ENCODE measurements around the gene CDHR2.

CDHR2 gene

DNA sequence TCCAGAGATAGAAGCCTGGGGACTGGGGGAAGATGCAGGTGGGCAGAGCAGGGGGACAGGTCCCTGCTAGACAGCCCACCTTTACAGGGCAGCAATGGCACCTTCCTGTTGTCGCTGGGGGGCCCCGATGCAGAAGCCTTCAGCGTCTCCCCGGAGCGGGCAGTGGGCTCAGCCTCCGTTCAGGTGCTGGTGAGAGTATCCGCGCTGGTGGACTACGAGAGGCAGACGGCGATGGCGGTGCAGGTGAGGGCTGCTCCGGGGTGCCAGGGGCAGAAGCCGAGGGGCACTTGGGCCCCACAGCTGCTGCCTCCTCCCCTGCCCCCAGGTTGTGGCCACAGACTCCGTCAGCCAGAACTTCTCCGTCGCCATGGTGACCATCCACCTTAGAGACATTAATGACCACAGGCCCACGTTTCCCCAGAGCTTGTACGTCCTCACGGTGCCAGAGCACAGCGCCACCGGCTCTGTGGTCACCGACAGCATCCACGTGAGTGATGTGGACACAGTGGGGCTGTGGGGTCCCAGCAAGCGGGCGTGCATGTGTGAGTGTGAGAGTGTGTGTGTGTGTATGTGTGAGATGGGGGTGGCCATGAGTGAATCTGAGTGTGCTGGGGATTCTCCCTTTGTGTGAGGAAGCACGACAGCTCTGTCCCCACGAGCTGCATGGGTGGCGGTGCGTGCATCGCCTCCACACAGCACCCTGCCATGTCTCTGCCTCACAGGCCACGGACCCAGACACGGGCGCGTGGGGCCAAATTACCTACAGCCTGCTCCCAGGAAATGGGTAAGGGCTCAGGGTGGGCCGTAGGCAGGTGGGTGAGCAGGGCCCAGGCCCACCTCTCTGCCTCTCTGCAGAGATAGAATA is 28.4 kb downstream of the CDHR2 start:
- Histone ChIP-seq H3K9me3 (ENCODE audit: control insufficient read depth in 5 of 5, low read length in 5 of 5) (no peaks in the 10 kb centered on the region), H3K4me3 (ENCODE audit: low read depth in 1 of 5, low read length in 5 of 5) (no peak overlapping the region), H3K27me3 (ENCODE audit: control insufficient read depth in 5 of 5, insufficient read depth in 4 of 5, low read length in 5 of 5) (peaks cover 6 to 39% (median 13%) of the 10 kb centered on the region in 5 donors), H3K36me3 (ENCODE audit: control insufficient read depth in 5 of 5, insufficient read depth in 5 of 5, low read length in 5 of 5) (no peaks in the 10 kb centered on the region), H3K4me1 (ENCODE audit: control insufficient read depth in 5 of 5, insufficient read depth in 5 of 5, low read length in 5 of 5) (peaks cover 0 to 3% (median 0%) of the 10 kb centered on the region in 5 donors), H3K27ac (ENCODE audit: low read depth, low read length) (no peak overlapping the region), H3K9ac (ENCODE audit: low read length in 5 of 5) (no peak overlapping the region)

DNA sequence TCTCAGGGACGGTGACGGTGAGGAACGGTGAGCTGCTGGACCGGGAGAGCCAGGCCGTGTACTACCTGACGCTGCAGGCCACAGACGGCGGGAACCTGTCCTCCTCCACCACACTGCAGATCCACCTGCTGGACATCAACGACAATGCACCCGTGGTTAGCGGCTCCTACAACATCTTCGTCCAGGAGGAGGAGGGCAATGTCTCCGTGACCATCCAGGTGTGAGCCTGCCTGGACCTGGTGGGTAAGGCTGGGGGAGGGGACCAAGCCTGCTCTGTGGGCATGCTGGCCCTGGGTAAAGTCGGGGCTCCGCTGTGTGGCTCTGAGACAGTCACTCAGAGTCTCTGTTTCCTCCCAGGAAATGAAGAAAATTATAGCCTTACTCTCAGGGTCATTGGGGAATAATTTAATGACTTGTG is 29.3 kb downstream of the CDHR2 start:
- Histone ChIP-seq H3K4me3 (ENCODE audit: low read depth in 1 of 5, low read length in 5 of 5) (no peak overlapping the region), H3K4me1 (ENCODE audit: control insufficient read depth in 5 of 5, insufficient read depth in 5 of 5, low read length in 5 of 5) (peaks cover 0 to 3% (median 0%) of the 10 kb centered on the region in 5 donors), H3K9ac (ENCODE audit: low read length in 5 of 5) (no peak overlapping the region)

DNA sequence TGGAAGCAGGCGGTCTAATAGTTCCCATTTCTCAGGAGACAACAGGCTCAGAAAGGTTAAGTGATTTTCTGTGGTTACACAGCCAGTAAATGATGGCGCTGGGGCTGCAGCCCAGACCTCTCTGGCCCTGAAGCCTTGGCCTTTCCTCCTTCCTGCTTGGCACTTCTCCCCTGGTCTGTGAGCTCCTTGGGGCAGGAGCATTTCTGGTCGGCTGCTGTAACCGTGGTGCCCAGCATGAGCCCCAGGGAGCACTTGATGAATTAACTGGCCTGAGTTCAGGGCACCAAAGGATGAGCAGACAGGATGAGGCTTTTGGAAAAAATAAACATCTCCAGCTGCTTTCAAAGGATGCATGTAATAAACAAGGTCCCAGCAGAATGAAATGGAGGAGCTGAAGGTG is 30.2 kb downstream of the CDHR2 start:
- Histone ChIP-seq H3K4me1 (ENCODE audit: control insufficient read depth in 5 of 5, insufficient read depth in 5 of 5, low read length in 5 of 5) (no peaks in the 10 kb centered on the region), H3K27ac (ENCODE audit: low read depth, low read length) (no peak overlapping the region), H3K36me3 (ENCODE audit: control insufficient read depth in 5 of 5, insufficient read depth in 5 of 5, low read length in 5 of 5) (no peaks in the 10 kb centered on the region), H3K9me3 (ENCODE audit: control insufficient read depth in 5 of 5, low read length in 5 of 5) (peaks cover 0 to 6% (median 3%) of the 10 kb centered on the region in 5 donors), H3K9ac (ENCODE audit: low read length in 5 of 5) (no peak overlapping the region), H3K4me3 (ENCODE audit: low read depth in 1 of 5, low read length in 5 of 5) (no peak overlapping the region), H3K27me3 (ENCODE audit: control insufficient read depth in 5 of 5, insufficient read depth in 4 of 5, low read length in 5 of 5) (peaks cover 3 to 28% (median 9%) of the 10 kb centered on the region in 5 donors)

More for the DNA sequence above, 29.3 kb downstream of the CDHR2 start:
- no peaks in the 10 kb centered on the region for H3K36me3 ChIP-seq (ENCODE audit: control insufficient read depth in 5 of 5, insufficient read depth in 5 of 5, low read length in 5 of 5)
- no peak overlapping the region for H3K27ac ChIP-seq (ENCODE audit: low read depth, low read length)
- H3K27me3 ChIP-seq (ENCODE audit: control insufficient read depth in 5 of 5, insufficient read depth in 4 of 5, low read length in 5 of 5): peaks cover 6 to 34% (median 13%) of the 10 kb centered on the region in 5 donors
- H3K9me3 ChIP-seq (ENCODE audit: control insufficient read depth in 5 of 5, low read length in 5 of 5): no peaks in the 10 kb centered on the region

DNA sequence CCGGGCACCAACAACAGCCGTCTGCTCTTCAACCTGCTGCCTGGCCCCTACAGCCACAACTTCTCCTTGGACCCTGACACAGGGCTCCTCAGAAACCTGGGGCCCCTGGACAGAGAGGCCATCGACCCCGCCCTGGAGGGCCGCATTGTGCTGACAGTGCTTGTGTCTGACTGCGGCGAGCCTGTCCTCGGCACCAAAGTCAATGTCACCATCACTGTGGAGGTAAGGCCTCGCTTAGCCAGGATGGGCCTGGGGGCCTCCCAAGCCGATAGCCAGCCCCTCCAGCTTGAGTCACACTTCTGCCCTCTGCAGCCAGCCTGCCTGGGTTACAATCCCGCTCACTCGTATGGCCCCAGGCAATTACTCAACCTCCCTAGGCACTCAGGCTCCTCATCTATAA is 32.2 kb downstream of the CDHR2 start:
- Histone ChIP-seq H3K27me3 (ENCODE audit: control insufficient read depth in 5 of 5, insufficient read depth in 4 of 5, low read length in 5 of 5) (peaks cover 0 to 14% (median 8%) of the 10 kb centered on the region in 5 donors), H3K36me3 (ENCODE audit: control insufficient read depth in 5 of 5, insufficient read depth in 5 of 5, low read length in 5 of 5) (no peaks in the 10 kb centered on the region), H3K4me1 (ENCODE audit: control insufficient read depth in 5 of 5, insufficient read depth in 5 of 5, low read length in 5 of 5) (no peaks in the 10 kb centered on the region), H3K4me3 (ENCODE audit: low read depth in 1 of 5, low read length in 5 of 5) (no peak overlapping the region), H3K9me3 (ENCODE audit: control insufficient read depth in 5 of 5, low read length in 5 of 5) (peaks cover 3 to 21% (median 16%) of the 10 kb centered on the region in 5 donors), H3K27ac (ENCODE audit: low read depth, low read length) (no peak overlapping the region), H3K9ac (ENCODE audit: low read length in 5 of 5) (no peak overlapping the region)

DNA sequence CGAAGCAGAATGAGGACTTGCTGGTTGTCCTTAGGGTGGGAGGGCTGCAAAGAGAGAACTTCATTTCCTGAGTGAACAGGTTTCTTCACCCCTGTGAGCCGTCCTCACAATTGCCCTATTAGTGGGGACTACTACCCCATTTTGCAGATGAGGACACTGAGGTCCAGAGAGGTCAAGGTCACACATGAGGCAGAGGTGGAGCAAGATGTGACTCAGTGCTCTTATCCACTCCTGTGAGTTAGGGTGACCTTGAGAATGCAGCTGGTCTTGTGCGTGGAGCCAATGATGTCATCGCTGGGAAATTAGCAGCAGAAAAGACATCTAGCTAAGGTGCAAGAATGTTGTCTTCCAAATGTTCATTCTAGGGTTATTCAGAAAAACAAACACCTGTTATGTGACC is 33.9 kb downstream of the CDHR2 start:
- H3K27ac ChIP-seq (ENCODE audit: low read depth, low read length): no peak overlapping the region
- H3K4me3 ChIP-seq (ENCODE audit: low read depth in 1 of 5, low read length in 5 of 5): no peak overlapping the region
- no peaks in the 10 kb centered on the region for H3K4me1 ChIP-seq (ENCODE audit: control insufficient read depth in 5 of 5, insufficient read depth in 5 of 5, low read length in 5 of 5)
- no peak overlapping the region for H3K9ac ChIP-seq (ENCODE audit: low read length in 5 of 5)
- H3K27me3 ChIP-seq (ENCODE audit: control insufficient read depth in 5 of 5, insufficient read depth in 4 of 5, low read length in 5 of 5): peaks cover 0 to 5% (median 0%) of the 10 kb centered on the region in 5 donors
- no peaks in the 10 kb centered on the region for H3K36me3 ChIP-seq (ENCODE audit: control insufficient read depth in 5 of 5, insufficient read depth in 5 of 5, low read length in 5 of 5)
- peaks cover 3 to 21% (median 16%) of the 10 kb centered on the region in 5 donors for H3K9me3 ChIP-seq (ENCODE audit: control insufficient read depth in 5 of 5, low read length in 5 of 5)

DNA sequence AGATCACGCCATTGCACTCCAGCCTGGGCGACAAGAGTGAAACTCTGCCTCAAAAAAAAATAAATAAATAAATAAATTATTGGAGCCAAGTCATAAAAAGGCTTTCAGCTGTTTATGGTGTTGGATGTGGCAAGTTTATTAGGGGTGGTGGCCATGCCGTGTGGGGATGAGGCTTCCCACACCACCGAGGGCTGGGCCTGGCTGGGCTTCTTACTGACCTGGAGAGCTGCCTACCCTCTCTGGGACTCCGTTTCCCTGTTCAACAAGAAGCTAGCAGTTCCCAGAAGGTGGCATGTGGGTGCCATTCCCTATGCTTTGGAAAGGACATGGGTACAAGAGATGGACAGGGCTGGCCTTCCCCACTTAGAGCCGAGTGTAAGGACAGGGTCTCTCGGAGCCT is 38.3 kb downstream of the CDHR2 start:
- no peaks in the 10 kb centered on the region for H3K27me3 ChIP-seq (ENCODE audit: control insufficient read depth in 5 of 5, insufficient read depth in 4 of 5, low read length in 5 of 5)
- no peak overlapping the region for H3K4me3 ChIP-seq (ENCODE audit: low read depth in 1 of 5, low read length in 5 of 5)
- no peak overlapping the region for H3K27ac ChIP-seq (ENCODE audit: low read depth, low read length)

DNA sequence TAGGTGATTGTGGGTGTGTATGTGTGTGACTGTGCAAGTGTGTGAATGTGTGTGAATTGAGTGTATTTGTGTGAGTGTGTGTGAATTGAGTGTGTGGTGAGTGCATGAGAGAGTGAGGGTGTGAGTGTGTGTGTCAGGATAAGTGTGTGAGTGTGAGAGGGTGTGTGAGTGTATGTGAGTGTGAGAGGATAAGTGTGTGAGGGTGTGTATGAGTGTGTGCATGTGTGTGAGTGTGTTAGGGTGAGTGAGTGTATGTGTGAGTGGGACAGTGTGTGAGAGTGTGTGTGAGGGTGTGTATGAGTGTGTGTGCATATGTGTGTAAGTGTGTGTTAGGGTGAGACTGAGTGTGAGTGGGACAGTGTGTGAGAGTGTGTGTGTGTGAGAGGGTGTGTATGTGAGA is 39.2 kb downstream of the CDHR2 start:
- no peak overlapping the region for H3K9ac ChIP-seq (ENCODE audit: low read length in 5 of 5)
- no peak overlapping the region for H3K27ac ChIP-seq (ENCODE audit: low read depth, low read length)
- no peaks in the 10 kb centered on the region for H3K36me3 ChIP-seq (ENCODE audit: control insufficient read depth in 5 of 5, insufficient read depth in 5 of 5, low read length in 5 of 5)
- H3K9me3 ChIP-seq (ENCODE audit: control insufficient read depth in 5 of 5, low read length in 5 of 5): peaks cover 3 to 21% (median 16%) of the 10 kb centered on the region in 5 donors
- H3K4me1 ChIP-seq (ENCODE audit: control insufficient read depth in 5 of 5, insufficient read depth in 5 of 5, low read length in 5 of 5): no peaks in the 10 kb centered on the region
- H3K4me3 ChIP-seq (ENCODE audit: low read depth in 1 of 5, low read length in 5 of 5): no peak overlapping the region
- peaks cover 0 to under 1% (median 0%) of the 10 kb centered on the region in 5 donors for H3K27me3 ChIP-seq (ENCODE audit: control insufficient read depth in 5 of 5, insufficient read depth in 4 of 5, low read length in 5 of 5)

More for the DNA sequence above, 38.3 kb downstream of the CDHR2 start:
- Histone ChIP-seq H3K9ac (ENCODE audit: low read length in 5 of 5) (no peak overlapping the region), H3K4me1 (ENCODE audit: control insufficient read depth in 5 of 5, insufficient read depth in 5 of 5, low read length in 5 of 5) (no peaks in the 10 kb centered on the region), H3K9me3 (ENCODE audit: control insufficient read depth in 5 of 5, low read length in 5 of 5) (peaks cover 3 to 21% (median 16%) of the 10 kb centered on the region in 5 donors), H3K36me3 (ENCODE audit: control insufficient read depth in 5 of 5, insufficient read depth in 5 of 5, low read length in 5 of 5) (no peaks in the 10 kb centered on the region)

DNA sequence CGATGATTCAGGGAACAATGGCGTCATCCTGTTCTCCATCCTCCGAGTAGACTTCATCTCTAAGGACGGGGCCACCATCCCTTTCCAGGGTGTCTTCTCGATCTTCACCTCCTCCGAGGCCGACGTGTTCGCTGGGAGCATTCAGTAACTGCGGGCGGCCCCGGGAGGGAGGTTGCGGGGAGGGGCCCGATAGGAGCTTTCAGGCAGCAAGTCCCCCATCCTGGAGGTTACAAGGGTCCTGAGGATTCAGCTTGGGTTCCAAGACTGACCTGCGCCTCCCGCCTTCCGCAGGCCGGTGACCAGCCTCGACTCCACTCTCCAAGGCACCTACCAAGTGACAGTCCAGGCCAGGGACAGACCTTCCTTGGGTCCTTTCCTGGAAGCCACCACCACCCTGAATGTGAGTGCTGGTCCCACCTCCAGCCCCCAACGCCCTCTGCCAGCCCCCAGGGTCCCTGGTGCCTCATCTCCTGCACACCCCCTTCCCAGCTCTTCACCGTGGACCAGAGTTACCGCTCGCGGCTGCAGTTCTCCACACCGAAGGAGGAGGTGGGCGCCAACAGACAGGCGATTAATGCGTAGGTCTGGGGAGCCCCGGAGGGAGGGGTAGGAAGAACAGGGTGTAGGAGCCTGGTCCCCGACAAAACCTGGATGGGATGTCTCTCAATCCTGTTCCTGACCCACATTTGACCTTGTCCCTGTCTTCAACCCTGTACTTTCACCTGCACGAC is 40.1 kb downstream of the CDHR2 start:
- no peaks in the 10 kb centered on the region for H3K4me1 ChIP-seq (ENCODE audit: control insufficient read depth in 5 of 5, insufficient read depth in 5 of 5, low read length in 5 of 5)
- H3K9ac ChIP-seq (ENCODE audit: low read length in 5 of 5): no peak overlapping the region
- no peaks in the 10 kb centered on the region for H3K36me3 ChIP-seq (ENCODE audit: control insufficient read depth in 5 of 5, insufficient read depth in 5 of 5, low read length in 5 of 5)
- H3K4me3 ChIP-seq (ENCODE audit: low read depth in 1 of 5, low read length in 5 of 5): no peak overlapping the region
- H3K27ac ChIP-seq (ENCODE audit: low read depth, low read length): no peak overlapping the region
- H3K9me3 ChIP-seq (ENCODE audit: control insufficient read depth in 5 of 5, low read length in 5 of 5): peaks cover 3 to 16% (median 14%) of the 10 kb centered on the region in 5 donors
- peaks cover 0 to 5% (median 3%) of the 10 kb centered on the region in 5 donors for H3K27me3 ChIP-seq (ENCODE audit: control insufficient read depth in 5 of 5, insufficient read depth in 4 of 5, low read length in 5 of 5)

DNA sequence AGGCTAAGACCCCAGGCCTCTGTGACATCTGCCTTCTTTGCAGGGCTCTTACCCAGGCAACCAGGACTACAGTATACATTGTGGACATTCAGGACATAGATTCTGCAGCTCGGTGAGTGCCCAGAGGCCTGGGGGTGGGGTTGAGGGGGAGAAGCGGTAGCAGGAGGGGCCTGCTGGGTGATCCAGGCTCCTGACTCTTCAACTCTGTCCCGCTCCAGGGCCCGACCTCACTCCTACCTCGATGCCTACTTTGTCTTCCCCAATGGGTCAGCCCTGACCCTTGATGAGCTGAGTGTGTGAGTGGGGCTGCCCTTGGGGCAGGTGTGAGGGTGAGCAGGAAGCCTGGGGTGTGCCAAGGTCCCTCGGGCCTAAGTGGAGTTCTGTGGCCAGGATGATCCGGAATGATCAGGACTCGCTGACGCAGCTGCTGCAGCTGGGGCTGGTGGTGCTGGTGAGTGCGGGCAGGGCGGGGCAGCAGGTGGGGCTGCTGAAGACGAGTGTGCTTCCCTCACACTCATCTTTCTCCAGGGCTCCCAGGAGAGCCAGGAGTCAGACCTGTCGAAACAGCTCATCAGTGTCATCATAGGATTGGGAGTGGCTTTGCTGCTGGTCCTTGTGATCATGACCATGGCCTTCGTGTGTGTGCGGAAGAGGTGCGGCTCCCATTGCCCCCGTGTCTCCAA is 41.0 kb downstream of the CDHR2 start:
- Histone ChIP-seq H3K9me3 (ENCODE audit: control insufficient read depth in 5 of 5, low read length in 5 of 5) (peaks cover 0 to 6% (median 4%) of the 10 kb centered on the region in 5 donors), H3K4me3 (ENCODE audit: low read depth in 1 of 5, low read length in 5 of 5) (no peak overlapping the region), H3K9ac (ENCODE audit: low read length in 5 of 5) (no peak overlapping the region), H3K4me1 (ENCODE audit: control insufficient read depth in 5 of 5, insufficient read depth in 5 of 5, low read length in 5 of 5) (no peaks in the 10 kb centered on the region), H3K27ac (ENCODE audit: low read depth, low read length) (no peak overlapping the region), H3K36me3 (ENCODE audit: control insufficient read depth in 5 of 5, insufficient read depth in 5 of 5, low read length in 5 of 5) (no peaks in the 10 kb centered on the region), H3K27me3 (ENCODE audit: control insufficient read depth in 5 of 5, insufficient read depth in 4 of 5, low read length in 5 of 5) (peaks cover 3 to 12% (median 10%) of the 10 kb centered on the region in 5 donors)
